ENCODE results near the gene BPHL.
A peak's percentile ranks its signal among the peaks of the same experiment; 100 is the strongest.
"Not testable (repeated sequence)": the region's sequence is repeated elsewhere in the genome, so short reads cannot be mapped to it uniquely, and the experiment has no call there.

BPHL gene

DNA sequence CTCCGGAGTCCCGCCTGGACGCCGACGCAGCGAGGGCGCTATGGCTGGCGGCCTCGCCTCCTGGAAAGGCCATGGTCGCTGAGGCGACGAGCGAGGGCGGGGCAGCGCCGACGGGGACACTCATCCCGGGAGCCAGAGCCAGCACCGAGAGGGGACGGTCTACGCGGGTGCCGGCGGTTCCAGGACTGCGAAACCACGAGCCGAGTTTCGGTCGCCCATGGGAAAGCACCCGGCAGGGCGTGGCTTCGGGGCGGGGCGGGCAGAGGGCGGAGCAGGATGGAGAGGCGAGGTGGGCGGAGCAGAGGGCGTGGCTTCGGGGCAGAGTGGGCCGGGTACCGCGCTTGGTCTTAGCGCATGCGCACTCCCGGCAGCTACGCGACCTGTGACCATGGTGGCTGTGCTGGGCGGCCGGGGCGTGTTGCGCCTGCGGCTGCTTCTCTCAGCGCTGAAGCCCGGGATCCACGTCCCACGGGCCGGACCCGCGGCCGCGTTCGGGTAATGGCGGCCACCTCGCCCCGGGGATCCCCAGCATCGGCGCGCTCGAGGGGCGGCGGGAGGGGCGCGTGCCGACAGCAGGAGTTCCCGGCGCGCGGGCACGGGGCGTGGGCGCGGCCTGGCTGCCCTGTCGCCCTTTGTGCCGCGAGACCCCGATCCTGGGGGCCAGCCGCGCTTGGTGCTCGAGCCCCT is at the start of gene BPHL:
TSS of gene BPHL (plus strand) at position 359 of the 687 bp plus-strand sequence. CDS start at position 389, 30 bp downstream.
- H3K4me3 ChIP-seq (ENCODE audit: low read depth, low read length): peak within 1 kb of the TSS; percentile 90

DNA sequence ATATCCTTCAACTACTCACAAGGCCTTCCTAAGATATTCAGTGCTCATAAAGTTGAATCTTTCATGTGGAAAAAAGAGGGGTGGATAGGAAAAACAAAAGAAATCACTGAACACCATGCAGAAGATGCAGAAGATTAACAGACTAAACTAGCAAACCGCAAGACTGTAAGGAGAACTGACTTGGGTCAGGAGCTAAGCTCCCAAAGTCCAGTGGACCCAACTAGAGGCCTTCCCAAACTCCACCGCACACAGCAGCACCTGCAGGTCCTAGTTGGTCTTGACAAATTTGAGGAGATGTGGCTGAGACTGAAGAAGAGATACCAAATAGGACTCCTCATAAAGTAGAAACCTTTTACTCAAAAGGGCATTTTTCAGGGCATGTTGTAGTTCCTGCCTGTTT is 46.9 kb upstream of the BPHL start:
- no peak overlapping the region for H3K4me3 ChIP-seq (ENCODE audit: low read depth, low read length)

DNA sequence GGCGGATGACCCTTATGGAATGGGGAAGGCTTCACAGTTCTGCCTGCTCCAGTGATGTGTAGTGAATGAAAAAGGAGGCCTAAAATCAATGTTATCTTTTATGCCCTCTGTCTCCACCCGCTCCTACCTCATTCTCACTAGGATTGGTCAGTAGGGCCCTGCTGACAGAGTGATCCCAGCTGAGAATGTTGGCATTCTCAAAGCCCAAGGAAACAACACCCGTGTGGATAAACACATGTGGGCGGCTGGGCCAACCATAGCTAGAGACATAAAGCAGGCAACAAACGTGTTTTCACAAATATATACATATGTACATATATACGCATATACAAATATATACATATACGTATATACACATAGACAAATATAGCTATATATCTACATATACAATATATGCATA is 45.7 kb upstream of the BPHL start:
- no peak overlapping the region for H3K4me3 ChIP-seq (ENCODE audit: low read depth, low read length)

DNA sequence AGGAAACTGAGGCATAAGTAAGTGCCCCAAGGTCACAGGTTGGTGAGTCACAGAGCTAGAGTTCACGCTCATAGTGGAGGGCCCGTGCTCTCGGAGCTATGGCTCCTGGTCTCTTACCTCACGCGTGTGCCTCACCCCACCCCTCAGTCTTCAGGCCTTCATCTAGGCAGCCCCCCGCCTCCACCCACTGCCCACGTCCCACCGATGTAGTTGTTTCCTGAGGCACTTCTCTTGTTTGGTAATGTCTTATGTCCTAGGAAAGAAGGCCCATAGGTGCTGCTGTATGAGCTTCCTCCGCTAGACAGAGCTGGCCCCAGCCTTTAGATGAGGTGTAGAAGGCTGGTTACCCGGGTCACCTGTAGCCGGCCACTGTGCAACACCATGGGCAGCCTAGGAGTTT is 45.1 kb upstream of the BPHL start:
- H3K4me3 ChIP-seq (ENCODE audit: low read depth, low read length): no peak overlapping the region

DNA sequence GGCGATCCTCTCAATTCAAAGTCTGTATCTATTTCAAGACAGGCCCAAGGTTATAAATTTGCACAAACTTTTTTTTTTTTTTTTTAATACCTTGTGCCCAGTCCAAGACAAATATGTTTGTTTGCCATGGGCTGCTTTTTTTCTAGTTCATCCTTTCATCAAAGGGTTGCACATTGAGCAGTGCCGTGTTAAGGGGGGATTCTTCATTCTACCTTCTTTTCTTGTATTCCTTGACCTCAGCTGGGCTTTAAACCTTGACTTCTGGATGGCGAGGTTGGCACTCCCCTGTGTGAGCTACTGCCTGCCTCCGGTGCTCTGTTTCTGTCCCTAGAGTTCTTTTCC is 42.8 kb upstream of the BPHL start:
- no peak overlapping the region for H3K4me3 ChIP-seq (ENCODE audit: low read depth, low read length)

DNA sequence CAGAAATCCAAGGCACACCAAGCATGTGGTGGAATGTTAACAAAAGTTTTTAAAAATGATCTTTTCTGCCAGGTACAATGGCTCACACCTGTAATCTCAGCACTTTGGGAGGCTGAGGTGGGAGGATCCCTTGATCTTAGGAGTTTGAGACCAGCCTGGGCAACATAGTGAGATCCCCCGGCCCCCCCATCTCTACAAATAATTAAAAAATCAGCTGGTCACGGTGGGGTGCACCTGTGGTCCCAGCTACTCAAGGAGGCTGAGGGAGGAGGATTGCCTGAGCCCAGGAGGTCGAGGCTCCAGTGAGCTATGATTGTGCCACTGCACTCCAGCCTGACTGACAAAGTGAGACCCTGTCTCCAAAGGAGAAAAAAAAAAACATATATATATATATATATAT is 42.2 kb upstream of the BPHL start:
- H3K4me3 ChIP-seq (ENCODE audit: low read depth, low read length): no peak overlapping the region

DNA sequence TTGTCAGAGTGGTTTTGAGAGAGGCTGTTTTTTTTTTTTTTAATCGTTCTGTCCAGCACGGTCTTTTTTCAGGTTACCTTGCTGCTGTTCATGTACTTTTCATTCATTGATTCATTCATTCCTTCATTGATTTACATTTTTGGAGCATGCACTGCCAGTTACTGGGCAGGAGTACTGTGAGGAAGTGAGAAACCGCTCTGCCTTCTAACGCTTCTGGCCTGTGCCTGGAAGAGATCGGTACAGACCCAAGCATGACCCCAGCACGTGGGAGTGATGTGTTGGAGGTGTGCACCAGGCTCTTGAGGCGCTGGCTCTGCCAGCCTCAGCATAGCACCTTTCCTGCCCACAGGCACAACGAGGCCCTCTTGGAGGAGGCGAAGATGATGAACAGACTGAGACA is 41.1 kb upstream of the BPHL start:
- no peak overlapping the region for H3K4me3 ChIP-seq (ENCODE audit: low read depth, low read length)

DNA sequence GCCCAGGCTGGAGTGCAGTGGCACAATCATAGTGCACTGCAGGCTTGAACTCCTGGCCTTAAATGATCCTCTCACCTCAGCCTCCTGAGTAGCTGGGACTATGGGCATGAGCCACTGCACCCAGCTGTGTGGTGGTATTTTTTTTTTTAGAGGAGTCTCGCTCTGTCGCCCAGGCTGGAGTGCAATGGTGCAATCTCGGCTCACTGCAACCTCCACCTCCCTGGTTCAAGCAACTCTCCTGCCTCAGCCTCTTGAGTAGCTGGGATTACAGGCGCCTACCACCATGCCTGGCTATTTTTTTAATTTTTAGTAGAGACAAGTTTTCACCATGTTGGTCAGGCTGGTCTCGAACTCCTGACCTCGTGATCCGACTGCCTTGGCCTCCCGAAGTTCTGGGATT is 39.6 kb upstream of the BPHL start:
- H3K4me3 ChIP-seq (ENCODE audit: low read depth, low read length): not testable (repeated sequence)

DNA sequence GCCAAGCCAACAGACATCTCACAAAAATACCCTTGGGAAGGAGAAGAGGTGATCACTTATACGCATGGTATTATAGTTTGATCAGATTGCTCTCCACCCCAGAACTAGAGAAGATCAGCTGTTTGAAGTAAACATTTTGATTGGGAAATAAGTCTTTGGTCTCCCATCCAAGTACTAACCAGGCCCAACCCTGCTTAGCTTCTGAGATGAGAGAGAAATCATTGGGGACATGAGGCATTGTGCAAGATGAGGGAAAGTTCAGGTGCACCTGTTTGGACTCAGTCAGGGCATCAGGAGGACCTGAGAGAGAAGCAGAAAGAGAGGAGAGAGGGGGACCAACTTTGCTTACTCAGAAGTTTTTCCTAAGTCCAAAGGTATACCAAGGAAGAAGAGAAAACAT is 38.8 kb upstream of the BPHL start:
- no peak overlapping the region for H3K4me3 ChIP-seq (ENCODE audit: low read depth, low read length)

DNA sequence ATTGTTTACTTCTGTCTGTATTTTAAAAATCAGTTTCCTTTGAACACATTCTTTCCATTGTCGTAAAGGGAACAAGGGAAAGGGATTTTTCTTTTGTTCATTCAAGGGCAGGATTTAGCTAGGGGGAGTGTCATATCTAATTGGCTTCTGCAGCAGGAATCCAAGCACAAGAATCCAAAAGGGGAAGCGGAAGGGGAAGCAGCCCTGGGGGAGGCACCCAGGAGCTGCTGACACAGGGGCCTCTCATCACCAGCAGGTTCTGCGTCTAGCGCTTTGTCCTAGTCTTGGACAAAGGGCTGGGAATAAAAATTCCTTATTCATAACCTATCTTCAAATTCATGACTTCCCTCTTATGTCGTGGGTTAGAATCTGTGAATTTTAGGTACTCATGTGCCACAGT is 36.6 kb upstream of the BPHL start:
- H3K4me3 ChIP-seq (ENCODE audit: low read depth, low read length): no peak overlapping the region

DNA sequence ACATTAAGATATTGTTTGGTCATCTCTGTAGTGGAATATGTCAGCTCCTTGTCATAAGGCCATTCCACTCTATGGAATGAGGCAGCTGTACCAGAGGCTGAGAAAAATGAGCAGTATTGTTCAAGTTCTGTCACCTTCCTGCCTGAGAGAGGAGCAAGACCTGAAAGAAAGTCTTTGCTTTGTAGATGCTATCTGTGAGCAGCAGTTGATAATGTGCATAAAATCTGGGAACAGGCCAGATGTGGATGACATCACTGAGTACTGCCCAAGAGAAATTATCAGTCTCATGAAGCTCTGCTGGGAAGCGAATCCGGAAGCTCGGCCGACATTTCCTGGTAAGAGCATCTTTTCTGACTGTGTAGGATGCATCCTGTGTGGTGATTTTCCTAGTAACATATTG is 33.4 kb upstream of the BPHL start:
- H3K4me3 ChIP-seq (ENCODE audit: low read depth, low read length): no peak overlapping the region

DNA sequence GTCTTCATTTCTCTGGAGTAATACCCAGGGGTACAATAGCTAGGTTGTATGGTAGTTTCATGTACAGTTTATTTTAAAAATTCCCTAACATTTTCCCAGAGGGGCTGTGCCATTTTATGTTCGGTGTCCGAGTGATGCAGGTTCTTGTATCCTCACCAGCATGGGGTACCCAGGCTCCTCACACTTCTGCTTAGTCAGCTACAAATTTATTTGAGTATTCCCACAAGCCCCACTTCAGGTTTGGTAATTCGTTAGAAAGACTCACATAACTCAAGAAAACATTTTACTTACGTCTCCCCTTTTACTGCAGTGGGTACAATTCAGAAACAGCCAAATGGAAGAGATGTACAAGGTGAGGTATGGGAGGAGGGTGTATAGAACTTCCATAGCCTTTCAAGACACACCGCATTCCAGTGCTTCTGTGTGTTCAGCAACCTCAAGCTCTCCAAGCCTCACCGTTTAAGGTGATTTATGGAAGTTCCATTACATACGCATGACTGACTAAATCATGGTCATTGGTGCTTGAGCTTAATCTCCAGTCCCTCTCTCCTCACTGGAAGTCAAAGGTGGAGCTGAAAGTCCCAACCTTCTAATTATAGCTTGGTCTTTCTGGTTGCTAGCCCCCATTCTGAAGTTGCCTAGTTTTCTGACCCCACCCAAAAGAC is 32.1 kb upstream of the BPHL start:
- H3K4me3 ChIP-seq (ENCODE audit: low read depth, low read length): no peak overlapping the region

DNA sequence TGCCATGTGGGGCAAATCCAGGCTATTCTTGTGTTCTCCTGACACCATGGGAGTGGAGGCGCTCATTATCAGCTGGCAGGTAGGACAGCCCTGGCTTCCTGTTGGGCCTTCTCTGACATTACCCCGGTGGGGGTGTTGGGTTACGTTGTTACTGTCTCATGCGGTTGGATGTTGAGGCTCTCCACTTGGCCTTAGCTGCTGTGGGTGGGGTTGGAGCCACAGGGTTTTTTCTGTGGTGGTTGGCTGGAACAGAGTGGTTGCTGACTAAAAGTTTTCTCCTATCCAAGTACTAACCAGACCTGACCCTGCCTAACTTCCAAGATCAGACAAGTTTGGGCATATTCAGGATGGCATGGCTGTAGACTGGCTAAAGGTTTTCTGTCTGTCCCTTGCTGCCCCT is 30.1 kb upstream of the BPHL start:
- no peak overlapping the region for H3K4me3 ChIP-seq (ENCODE audit: low read depth, low read length)

DNA sequence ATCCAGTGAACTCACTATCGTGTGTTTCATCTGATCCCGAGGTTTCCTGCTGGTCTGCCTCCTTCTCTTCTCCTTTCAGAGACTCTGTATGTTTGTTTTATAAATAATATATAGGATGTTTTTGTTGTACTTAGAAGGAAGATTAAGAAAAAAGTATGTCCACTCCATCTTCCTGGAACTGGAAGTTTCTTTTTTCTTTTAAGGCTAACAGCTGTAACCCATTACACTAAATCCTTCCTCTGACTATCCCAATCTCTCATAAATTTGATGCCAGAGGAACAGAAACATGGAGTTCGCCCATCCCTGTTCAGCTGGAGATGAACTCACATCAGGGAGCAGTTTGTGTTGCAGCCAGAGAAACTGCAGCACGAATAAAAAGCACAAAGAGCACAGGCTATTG is 29.5 kb upstream of the BPHL start:
- H3K4me3 ChIP-seq (ENCODE audit: low read depth, low read length): no peak overlapping the region

DNA sequence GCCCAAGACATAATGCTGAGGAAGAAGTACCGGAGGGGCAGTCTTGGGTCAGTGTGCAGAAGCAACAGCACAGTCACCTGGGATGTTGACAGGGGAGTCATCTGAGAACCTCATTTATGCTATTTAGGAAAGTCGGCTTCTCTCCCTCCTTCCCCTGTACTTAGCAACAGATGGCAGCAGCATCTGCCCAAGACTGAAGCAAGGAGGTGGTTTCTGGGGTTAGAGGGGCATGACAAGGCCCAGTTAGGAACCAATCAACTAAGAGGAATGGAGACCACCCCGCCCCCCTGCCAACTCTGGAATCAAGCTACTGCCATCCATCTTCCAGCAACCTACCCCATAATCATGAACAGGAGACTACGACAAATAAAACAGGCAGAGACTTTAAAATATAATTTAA is 28.5 kb upstream of the BPHL start:
- no peak overlapping the region for H3K4me3 ChIP-seq (ENCODE audit: low read depth, low read length)

DNA sequence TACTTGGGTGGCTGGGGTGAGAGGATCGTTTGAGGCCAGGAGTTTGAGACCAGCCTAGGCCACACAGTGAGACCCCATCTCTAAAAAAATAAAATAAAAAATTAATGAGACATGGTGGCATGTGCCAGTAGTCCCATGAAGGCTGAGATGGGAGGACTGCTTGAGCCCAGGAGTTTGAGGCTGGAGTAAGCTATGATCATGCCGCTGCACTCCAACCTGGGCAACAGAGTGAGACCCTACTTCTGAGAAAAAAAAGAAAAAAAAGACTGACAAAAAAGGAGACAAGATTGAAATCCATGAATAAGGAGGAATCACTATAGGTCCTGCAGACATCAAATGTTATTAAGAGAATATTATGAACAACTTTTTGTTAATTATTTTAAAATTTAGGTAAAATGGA is 23.7 kb upstream of the BPHL start:
- no peak overlapping the region for H3K4me3 ChIP-seq (ENCODE audit: low read depth, low read length)

DNA sequence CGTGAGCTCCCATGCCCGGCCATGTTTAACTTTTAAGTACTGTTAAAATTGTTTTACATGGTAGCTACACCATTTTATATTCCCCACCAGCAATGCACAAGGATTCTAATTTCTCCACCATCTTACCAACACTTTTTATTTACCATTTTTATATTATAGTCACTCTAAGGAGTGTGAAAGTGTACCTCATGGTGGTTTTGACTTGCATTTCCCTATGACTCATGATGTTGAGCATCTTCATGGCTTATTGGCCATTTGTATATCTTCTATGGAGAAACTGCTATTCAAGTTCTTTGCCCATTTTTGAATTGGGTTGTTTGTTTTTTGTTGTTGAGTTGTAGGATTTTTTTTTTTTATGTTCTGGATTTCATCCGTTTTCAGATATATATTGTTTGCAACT is 15.6 kb upstream of the BPHL start:
- H3K4me3 ChIP-seq (ENCODE audit: low read depth, low read length): no peak overlapping the region

DNA sequence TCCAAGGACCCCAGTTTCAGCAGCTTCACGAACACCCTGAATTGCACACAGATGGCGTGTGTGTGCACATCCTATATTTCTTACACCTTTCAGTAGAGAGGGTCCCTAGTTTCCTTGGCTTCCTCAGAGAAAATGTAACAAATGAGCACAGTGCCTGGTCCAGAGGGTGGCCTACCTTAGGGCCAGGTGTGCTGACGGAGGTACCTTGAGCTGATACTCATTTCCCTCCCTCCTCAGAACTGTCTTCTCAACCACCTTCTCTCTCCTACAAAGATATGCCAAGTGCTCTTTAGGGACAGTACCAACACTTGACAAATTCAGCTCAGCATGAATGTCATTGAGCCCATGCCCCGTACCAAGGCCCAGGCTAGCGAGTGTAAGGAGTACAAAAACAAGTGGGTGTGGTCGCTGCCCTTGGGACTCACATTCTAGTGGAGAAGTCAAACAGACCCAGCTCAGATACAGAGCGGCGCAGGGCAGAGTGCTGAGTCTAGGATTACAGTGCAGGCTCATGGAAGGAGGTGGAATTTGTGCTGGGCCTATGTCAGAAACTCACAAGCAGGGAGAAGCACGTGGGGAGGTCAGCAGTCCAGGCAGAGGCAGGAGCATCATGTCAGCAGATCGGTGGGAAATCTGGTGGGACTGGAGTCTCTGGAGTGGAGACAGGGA is 9.6 kb upstream of the BPHL start:
- H3K4me3 ChIP-seq (ENCODE audit: low read depth, low read length): no peak overlapping the region

DNA sequence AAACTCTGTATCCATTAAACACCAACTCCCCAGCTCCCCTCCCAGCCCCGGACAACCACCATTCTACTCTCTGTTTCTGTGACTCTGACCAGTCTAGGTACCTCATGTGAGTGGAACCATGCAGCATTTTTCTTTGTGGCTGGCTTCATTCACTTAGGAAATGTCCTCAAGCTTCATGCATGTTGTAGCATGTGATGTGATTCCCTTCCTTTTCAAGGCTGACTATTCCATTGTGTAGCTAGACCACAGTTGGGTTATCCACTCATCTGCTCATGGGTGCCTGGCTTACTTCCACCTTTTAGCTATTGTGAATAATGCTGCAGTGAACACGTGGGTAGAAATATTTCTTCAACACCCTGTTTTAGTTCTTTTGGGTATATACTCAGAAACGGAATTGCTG is 8.8 kb upstream of the BPHL start:
- no peak overlapping the region for H3K4me3 ChIP-seq (ENCODE audit: low read depth, low read length)

DNA sequence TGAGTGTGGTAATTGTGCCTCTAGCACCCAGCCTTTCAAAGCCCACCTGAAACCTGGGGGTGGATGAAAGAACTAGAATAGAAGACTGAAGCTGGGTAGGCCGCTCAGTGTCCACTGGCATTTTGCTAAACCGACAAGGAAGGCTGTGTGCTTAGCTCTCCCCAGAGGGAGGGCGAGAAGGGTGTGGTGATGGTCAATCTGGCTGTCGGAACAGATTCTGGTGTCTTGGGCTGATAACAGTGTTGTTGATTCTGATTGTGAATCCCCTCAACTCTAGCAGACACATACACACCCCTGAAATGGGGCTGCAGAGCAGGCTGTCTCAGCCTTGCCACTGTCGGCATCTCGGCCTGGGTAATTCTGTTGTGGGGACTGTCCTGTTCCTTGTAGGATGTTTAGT is 4.1 kb upstream of the BPHL start:
- no peak overlapping the region for H3K4me3 ChIP-seq (ENCODE audit: low read depth, low read length)

DNA sequence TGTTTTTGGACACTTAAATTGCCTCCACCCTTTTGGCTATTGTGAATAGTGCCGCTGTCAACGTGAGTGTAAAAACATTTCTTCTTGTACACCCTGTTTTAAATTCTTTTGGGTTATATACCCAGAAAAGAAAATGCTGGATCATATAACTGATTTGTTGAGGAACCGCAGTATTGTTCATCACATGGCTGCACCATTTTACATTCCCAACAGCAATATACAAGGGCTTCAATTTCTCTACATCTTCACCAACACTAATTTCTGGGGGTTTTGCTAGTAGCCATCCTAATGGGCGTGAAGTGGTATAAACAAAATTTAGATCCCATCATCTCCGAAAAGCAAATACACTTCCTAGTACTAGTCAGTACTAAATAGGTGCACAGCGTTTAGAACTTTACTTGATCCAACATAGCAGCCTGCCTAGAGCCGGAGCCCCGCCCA is 579 bp upstream of the BPHL start:
- peak overlapping the region; percentile 90 for H3K4me3 ChIP-seq (ENCODE audit: low read depth, low read length)

DNA sequence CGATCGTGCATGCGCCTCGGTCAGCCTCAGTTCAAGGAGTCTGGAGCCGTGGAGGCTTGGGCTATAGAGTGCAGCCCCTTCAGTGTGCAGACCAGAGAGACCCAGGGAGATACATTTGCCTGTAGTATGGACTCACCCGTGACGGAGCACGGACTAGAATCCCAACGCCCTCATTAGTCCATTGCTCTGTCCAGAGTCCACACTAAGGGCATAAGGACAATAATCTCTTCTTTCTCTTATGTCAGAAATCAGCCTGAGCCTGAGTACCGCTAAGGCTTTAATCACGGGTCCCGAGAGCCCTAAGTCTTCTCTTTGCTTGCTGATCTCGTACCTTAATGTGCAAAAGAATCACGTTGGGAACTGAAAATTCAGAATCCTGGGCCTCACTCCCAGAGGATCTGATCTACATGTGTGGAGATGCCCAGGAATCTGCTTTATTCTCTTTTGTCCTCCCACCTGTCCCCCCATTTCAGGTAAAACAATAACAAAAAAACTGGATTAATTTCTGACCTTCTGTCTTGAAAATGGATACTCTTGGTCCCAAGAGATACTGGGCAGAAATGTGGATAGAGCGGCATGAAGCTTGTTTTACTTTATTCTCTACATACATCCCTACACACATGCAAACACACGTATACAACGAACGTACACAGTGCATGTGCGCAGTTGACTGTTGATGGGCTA is 671 bp downstream of the BPHL start:
- H3K4me3 ChIP-seq (ENCODE audit: low read depth, low read length): peak overlapping the region; percentile 90
